Measurements from ENCODE around the gene IGIP.
A peak's percentile ranks its signal among the peaks of the same experiment; 100 is the strongest.

The IGIP gene

GRCh38 chr5:140135127-140135526 lies 9.4 kb downstream of the IGIP start:
- Histone ChIP-seq H2AFZ (ENCODE audit: low read depth, low read length) (no peak overlapping the region), H3K4me1 (ENCODE audit: insufficient read depth, low read length) (peaks cover 14% of the 10 kb centered on the region), H3K4me3 (ENCODE audit: low read depth in 1 of 2, low read length in 2 of 2) (no peak overlapping the region), H3K79me2 (ENCODE audit: insufficient read depth, low read length) (no peaks in the 10 kb centered on the region), H3K36me3 (ENCODE audit: insufficient read depth, low read length) (no peaks in the 10 kb centered on the region), H4K20me1 (ENCODE audit: insufficient read depth, low read length) (peaks cover 15% of the 10 kb centered on the region), H3K27me3 (ENCODE audit: insufficient read depth, low read length, poor library complexity) (no peaks in the 10 kb centered on the region), H3K4me2 (ENCODE audit: insufficient read depth, low read length) (no peak overlapping the region), H3K9ac (ENCODE audit: low read depth, low read length) (no peak overlapping the region), H3K9me3 (ENCODE audit: insufficient read depth, low read length, severe bottlenecking) (no peaks in the 10 kb centered on the region), H3K27ac (ENCODE audit: low read length) (no peak overlapping the region)
- no peak for DNase-seq
- TF ChIP-seq EZH2 (IDR thresholded peaks at IDR 0.05; ENCODE audit: borderline replicate concordance, low read depth, low read length, severe bottlenecking), result no peak
- TF ChIP-seq, protein P1, sequence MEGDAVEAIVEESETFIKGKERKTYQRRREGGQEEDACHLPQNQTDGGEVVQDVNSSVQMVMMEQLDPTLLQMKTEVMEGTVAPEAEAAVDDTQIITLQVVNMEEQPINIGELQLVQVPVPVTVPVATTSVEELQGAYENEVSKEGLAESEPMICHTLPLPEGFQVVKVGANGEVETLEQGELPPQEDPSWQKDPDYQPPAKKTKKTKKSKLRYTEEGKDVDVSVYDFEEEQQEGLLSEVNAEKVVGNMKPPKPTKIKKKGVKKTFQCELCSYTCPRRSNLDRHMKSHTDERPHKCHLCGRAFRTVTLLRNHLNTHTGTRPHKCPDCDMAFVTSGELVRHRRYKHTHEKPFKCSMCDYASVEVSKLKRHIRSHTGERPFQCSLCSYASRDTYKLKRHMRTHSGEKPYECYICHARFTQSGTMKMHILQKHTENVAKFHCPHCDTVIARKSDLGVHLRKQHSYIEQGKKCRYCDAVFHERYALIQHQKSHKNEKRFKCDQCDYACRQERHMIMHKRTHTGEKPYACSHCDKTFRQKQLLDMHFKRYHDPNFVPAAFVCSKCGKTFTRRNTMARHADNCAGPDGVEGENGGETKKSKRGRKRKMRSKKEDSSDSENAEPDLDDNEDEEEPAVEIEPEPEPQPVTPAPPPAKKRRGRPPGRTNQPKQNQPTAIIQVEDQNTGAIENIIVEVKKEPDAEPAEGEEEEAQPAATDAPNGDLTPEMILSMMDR (IDR thresholded peaks at IDR 0.05; ENCODE audit: borderline replicate concordance, extremely low read depth, low read length, poor library complexity, severe bottlenecking), result no peak
- no peak for ATAC-seq (ENCODE audit: insufficient read depth, low read depth)

- Histone ChIP-seq H3K9me3 (ENCODE audit: insufficient read depth, low read length, severe bottlenecking) (no peaks in the 10 kb centered on the region), H3K4me1 (ENCODE audit: insufficient read depth, low read length) (peaks cover 8% of the 10 kb centered on the region), H3K79me2 (ENCODE audit: insufficient read depth, low read length) (no peaks in the 10 kb centered on the region), H3K4me2 (ENCODE audit: insufficient read depth, low read length) (no peak overlapping the region), H3K36me3 (ENCODE audit: insufficient read depth, low read length) (no peaks in the 10 kb centered on the region), H4K20me1 (ENCODE audit: insufficient read depth, low read length) (peaks cover 15% of the 10 kb centered on the region), H3K27me3 (ENCODE audit: insufficient read depth, low read length, poor library complexity) (no peaks in the 10 kb centered on the region), H3K9ac (ENCODE audit: low read depth, low read length) (no peak overlapping the region), H3K4me3 (ENCODE audit: low read depth in 1 of 2, low read length in 2 of 2) (no peak overlapping the region), H3K27ac (ENCODE audit: low read length) (no peak overlapping the region), H2AFZ (ENCODE audit: low read depth, low read length) (no peak overlapping the region)
- no peak for TF ChIP-seq EZH2 (IDR thresholded peaks at IDR 0.05; ENCODE audit: borderline replicate concordance, low read depth, low read length, severe bottlenecking)
- TF ChIP-seq, protein P1 (IDR thresholded peaks at IDR 0.05; ENCODE audit: borderline replicate concordance, extremely low read depth, low read length, poor library complexity, severe bottlenecking), result no peak
- peak; percentile 16 for DNase-seq
- peak; percentile 36; the same call in 1 of the 3 replicates for ATAC-seq (ENCODE audit: insufficient read depth, low read depth)
Observed at GRCh38 chr5:140136624-140137023, 10.9 kb downstream of the IGIP start.

GRCh38 chr5:140140435-140140834 lies 14.7 kb downstream of the IGIP start:
- H4K20me1 ChIP-seq (ENCODE audit: insufficient read depth, low read length), result peaks cover 24% of the 10 kb centered on the region
- no peaks in the 10 kb centered on the region for H3K4me1 ChIP-seq (ENCODE audit: insufficient read depth, low read length)
- no peak overlapping the region for H2AFZ ChIP-seq (ENCODE audit: low read depth, low read length)
- H3K79me2 ChIP-seq (ENCODE audit: insufficient read depth, low read length), result no peaks in the 10 kb centered on the region
- no peak overlapping the region for H3K4me3 ChIP-seq (ENCODE audit: low read depth in 1 of 2, low read length in 2 of 2)
- H3K4me2 ChIP-seq (ENCODE audit: insufficient read depth, low read length), result no peak overlapping the region
- no peaks in the 10 kb centered on the region for H3K36me3 ChIP-seq (ENCODE audit: insufficient read depth, low read length)
- H3K9me3 ChIP-seq (ENCODE audit: insufficient read depth, low read length, severe bottlenecking), result no peaks in the 10 kb centered on the region
- DNase-seq, result no peak
- no peak overlapping the region for H3K27ac ChIP-seq (ENCODE audit: low read length)
- no peak for TF ChIP-seq EZH2 (IDR thresholded peaks at IDR 0.05; ENCODE audit: borderline replicate concordance, low read depth, low read length, severe bottlenecking)
- TF ChIP-seq, protein P1 (IDR thresholded peaks at IDR 0.05; ENCODE audit: borderline replicate concordance, extremely low read depth, low read length, poor library complexity, severe bottlenecking), result no peak
- no peak overlapping the region for H3K9ac ChIP-seq (ENCODE audit: low read depth, low read length)
- no peak for ATAC-seq (ENCODE audit: insufficient read depth, low read depth)
- no peaks in the 10 kb centered on the region for H3K27me3 ChIP-seq (ENCODE audit: insufficient read depth, low read length, poor library complexity)

- no peaks in the 10 kb centered on the region for H3K79me2 ChIP-seq (ENCODE audit: insufficient read depth, low read length)
- DNase-seq, result no peak
Observed at GRCh38 chr5:140141241-140141640, 15.5 kb downstream of the IGIP start.

More at GRCh38 chr5:140141241-140141640, 15.5 kb downstream of the IGIP start:
- Histone ChIP-seq H3K27me3 (ENCODE audit: insufficient read depth, low read length, poor library complexity) (no peaks in the 10 kb centered on the region), H3K9ac (ENCODE audit: low read depth, low read length) (no peak overlapping the region), H3K4me2 (ENCODE audit: insufficient read depth, low read length) (no peak overlapping the region), H3K27ac (ENCODE audit: low read length) (no peak overlapping the region), H3K4me1 (ENCODE audit: insufficient read depth, low read length) (no peaks in the 10 kb centered on the region), H3K36me3 (ENCODE audit: insufficient read depth, low read length) (no peaks in the 10 kb centered on the region), H4K20me1 (ENCODE audit: insufficient read depth, low read length) (peaks cover 24% of the 10 kb centered on the region), H2AFZ (ENCODE audit: low read depth, low read length) (no peak overlapping the region), H3K9me3 (ENCODE audit: insufficient read depth, low read length, severe bottlenecking) (no peaks in the 10 kb centered on the region), H3K4me3 (ENCODE audit: low read depth in 1 of 2, low read length in 2 of 2) (no peak overlapping the region)
- no peak for ATAC-seq (ENCODE audit: insufficient read depth, low read depth)
- TF ChIP-seq, protein P1 (IDR thresholded peaks at IDR 0.05; ENCODE audit: borderline replicate concordance, extremely low read depth, low read length, poor library complexity, severe bottlenecking), result no peak
